Measurements from ENCODE around the gene NRBF2.
A peak's percentile ranks its signal among the peaks of the same experiment; 100 is the strongest.
"Not testable (repeated sequence)": the region's sequence is repeated elsewhere in the genome, so short reads cannot be mapped to it uniquely, and the experiment has no call there.

NRBF2 gene

GRCh38 chr10:63116452-63117072 is 16.6 kb upstream of the NRBF2 start:
- DNase-seq (ENCODE audit: low read depth, low spot score) = no peak

GRCh38 chr10:63119041-63119440 is 14.1 kb upstream of the NRBF2 start:
- no peak for DNase-seq (ENCODE audit: low read depth, low spot score)

- DNase-seq (ENCODE audit: low read depth, low spot score) = peak; percentile 74
These were observed 12.6 kb upstream of the NRBF2 start for GRCh38 chr10:63120554-63120953.

GRCh38 chr10:63123727-63124362 is 9.3 kb upstream of the NRBF2 start:
- peak; percentile 58 for DNase-seq (ENCODE audit: low read depth, low spot score)

GRCh38 chr10:63125459-63125858 is 7.7 kb upstream of the NRBF2 start:
- no peak for DNase-seq (ENCODE audit: low read depth, low spot score)

- DNase-seq (ENCODE audit: low read depth, low spot score) = peak; percentile 55
These were observed 4.7 kb upstream of the NRBF2 start for GRCh38 chr10:63128443-63128842.

GRCh38 chr10:63129888-63130287 is 3.2 kb upstream of the NRBF2 start:
- peak; percentile 35 for DNase-seq (ENCODE audit: low read depth, low spot score)

GRCh38 chr10:63132651-63133055 is 475 bp upstream of the NRBF2 start:
- DNase-seq (ENCODE audit: low read depth, low spot score) = no peak

- DNase-seq (ENCODE audit: low read depth, low spot score) = peak; percentile 42
These were observed 861 bp downstream of the NRBF2 start for GRCh38 chr10:63133821-63134557.

- peak; percentile 68 for DNase-seq (ENCODE audit: low read depth, low spot score)
These were observed 4.2 kb downstream of the NRBF2 start for GRCh38 chr10:63137306-63137705.

- DNase-seq (ENCODE audit: low read depth, low spot score) = no peak
These were observed 6.9 kb downstream of the NRBF2 start for GRCh38 chr10:63140077-63140476.

GRCh38 chr10:63142136-63142535 is 9.0 kb downstream of the NRBF2 start:
- no peak for DNase-seq (ENCODE audit: low read depth, low spot score)

GRCh38 chr10:63143987-63144386 is 10.9 kb downstream of the NRBF2 start:
- DNase-seq (ENCODE audit: low read depth, low spot score) = no peak

GRCh38 chr10:63145782-63146181 is 12.7 kb downstream of the NRBF2 start:
- peak; percentile 28 for DNase-seq (ENCODE audit: low read depth, low spot score)

- no peak for DNase-seq (ENCODE audit: low read depth, low spot score)
These were observed 13.4 kb downstream of the NRBF2 start for GRCh38 chr10:63146503-63146902.

GRCh38 chr10:63150745-63151144 is 17.6 kb downstream of the NRBF2 start:
- DNase-seq (ENCODE audit: low read depth, low spot score) = no peak

GRCh38 chr10:63153868-63154545 is 20.9 kb downstream of the NRBF2 start:
- DNase-seq (ENCODE audit: low read depth, low spot score) = not testable (repeated sequence)

GRCh38 chr10:63154546-63155387 is 21.6 kb downstream of the NRBF2 start:
- DNase-seq (ENCODE audit: low read depth, low spot score) = no peak

- DNase-seq (ENCODE audit: low read depth, low spot score) = no peak
These were observed 22.4 kb downstream of the NRBF2 start for GRCh38 chr10:63155388-63156020.

- DNase-seq (ENCODE audit: low read depth, low spot score) = no peak
These were observed 23.1 kb downstream of the NRBF2 start for GRCh38 chr10:63156236-63156635.

All from astrocyte of the hippocampus (primary cell).